Osteocyte (in vitro differentiated cells): Measurements from ENCODE around the gene KDF1. TPM values are rescaled to one million over a fixed set of nuclear protein-coding genes. Genes with fewer than 3 reads are reported as not detected.
"Not testable (repeated sequence)": the region's sequence is repeated elsewhere in the genome, so short reads cannot be mapped to it uniquely, and the experiment has no call there.

Experiments
- DNase-seq: peaks from one replicate; pipeline ENCODE4 v3.0.0; 2021; ENCODE audit warnings: mixed read lengths; ENCODE audit not compliant: unreplicated experiment; ENCODE audit errors: extremely low spot score
- H3K27ac Mint-ChIP-seq: one replicate; pipeline ENCODE4 v1.8.0; 2021; ENCODE audit warnings: mild to moderate bottlenecking, mixed read lengths; ENCODE audit not compliant: unreplicated experiment
- H3K27me3 Mint-ChIP-seq: one replicate; pipeline ENCODE4 v1.8.0; 2021; ENCODE audit warnings: mixed read lengths; ENCODE audit not compliant: unreplicated experiment
- H3K36me3 Mint-ChIP-seq: one replicate; pipeline ENCODE4 v1.8.0; 2021; ENCODE audit warnings: mixed read lengths; ENCODE audit not compliant: unreplicated experiment
- H3K4me1 Mint-ChIP-seq: one replicate; pipeline ENCODE4 v1.8.0; 2021; ENCODE audit warnings: mixed read lengths; ENCODE audit not compliant: unreplicated experiment
- H3K4me3 Mint-ChIP-seq: one replicate; pipeline ENCODE4 v1.8.0; 2021; ENCODE audit warnings: mild to moderate bottlenecking, moderate library complexity, mixed read lengths; ENCODE audit not compliant: unreplicated experiment
- H3K9me3 Mint-ChIP-seq: one replicate; pipeline ENCODE4 v1.8.0; 2021; ENCODE audit warnings: mixed read lengths; ENCODE audit not compliant: unreplicated experiment
- CTCF ChIP-seq: fragments of 200-600 bp; sonication (generic); IDR thresholded peaks from 2 replicates; pipeline ENCODE4 v1.5.0; 2021; ENCODE audit warnings: antibody characterized with exemption, mild to moderate bottlenecking, moderate library complexity
- total RNA-seq: library from RNA; stranded (reverse); gene quantifications from 2 replicates; pipeline ENCODE4 v1.2.1, GENCODE V29; 2021

The KDF1 gene
- total RNA-seq, 1 donor from 2014 or later = not detected

- Mint-ChIP-seq H3K4me1 (no peaks in the 10 kb centered on the region), H3K27me3 (peaks cover 2% of the 10 kb centered on the region), H3K4me3 (no peak overlapping the region), H3K9me3 (no peaks in the 10 kb centered on the region), H3K27ac (no peak overlapping the region), H3K36me3 (peaks cover 16% of the 10 kb centered on the region)
- no peak for TF ChIP-seq CTCF
- no peak for DNase-seq
Measured at GRCh38 chr1:26949926-26950319, 10.3 kb downstream of the KDF1 start.

DNA sequence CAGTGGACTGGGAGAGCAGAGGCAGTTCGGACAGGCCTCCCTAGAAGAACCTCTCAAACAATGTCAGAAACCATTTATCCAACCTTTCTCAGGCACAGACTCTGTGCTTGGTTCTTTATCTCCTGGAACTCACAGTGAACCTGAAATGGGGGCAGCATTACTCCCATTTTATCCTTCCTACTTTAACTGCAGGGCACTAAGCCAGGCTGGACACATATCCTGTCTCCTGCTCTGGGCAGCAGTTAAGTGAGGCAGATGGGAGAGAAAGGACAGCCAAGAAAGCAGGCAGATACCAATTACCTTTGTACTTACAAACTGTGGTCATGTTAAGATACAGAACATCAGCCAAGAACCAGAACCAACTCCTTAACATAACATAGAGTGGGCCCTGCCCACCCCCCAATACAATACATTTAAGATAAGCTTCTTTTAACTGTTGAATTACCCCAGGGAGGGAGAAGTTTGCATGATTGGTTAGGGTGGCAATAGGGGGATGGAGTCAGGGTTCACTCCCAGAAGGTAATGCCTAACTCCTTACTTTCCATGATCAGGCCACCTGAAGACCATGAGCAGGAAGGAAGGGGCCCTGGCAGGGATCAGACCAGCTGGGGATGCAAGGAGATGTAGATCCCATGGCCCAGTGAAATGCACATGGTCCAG, 10.9 kb downstream of the KDF1 start:
- Mint-ChIP-seq H3K36me3 (peaks cover 17% of the 10 kb centered on the region), H3K4me1 (no peaks in the 10 kb centered on the region), H3K4me3 (no peak overlapping the region), H3K9me3 (no peaks in the 10 kb centered on the region), H3K27me3 (peaks cover 2% of the 10 kb centered on the region), H3K27ac (no peak overlapping the region)
- no peak for TF ChIP-seq CTCF
- no peak for DNase-seq

- not testable (repeated sequence) for H3K9me3 Mint-ChIP-seq, DNase-seq, H3K4me1 Mint-ChIP-seq, H3K27me3 Mint-ChIP-seq, H3K27ac Mint-ChIP-seq, H3K4me3 Mint-ChIP-seq
- peaks cover 17% of the 10 kb centered on the region for H3K36me3 Mint-ChIP-seq
Measured at GRCh38 chr1:26948725-26949057, 11.6 kb downstream of the KDF1 start.

GRCh38 chr1:26946270-26946669, 14.0 kb downstream of the KDF1 start:
- peaks cover 30% of the 10 kb centered on the region for H3K36me3 Mint-ChIP-seq
- H3K9me3 Mint-ChIP-seq = no peaks in the 10 kb centered on the region
- H3K27ac Mint-ChIP-seq = no peak overlapping the region
- DNase-seq = no peak
- H3K4me1 Mint-ChIP-seq = no peaks in the 10 kb centered on the region
- H3K4me3 Mint-ChIP-seq = no peak overlapping the region
- H3K27me3 Mint-ChIP-seq = no peaks in the 10 kb centered on the region
- TF ChIP-seq CTCF = no peak

DNA sequence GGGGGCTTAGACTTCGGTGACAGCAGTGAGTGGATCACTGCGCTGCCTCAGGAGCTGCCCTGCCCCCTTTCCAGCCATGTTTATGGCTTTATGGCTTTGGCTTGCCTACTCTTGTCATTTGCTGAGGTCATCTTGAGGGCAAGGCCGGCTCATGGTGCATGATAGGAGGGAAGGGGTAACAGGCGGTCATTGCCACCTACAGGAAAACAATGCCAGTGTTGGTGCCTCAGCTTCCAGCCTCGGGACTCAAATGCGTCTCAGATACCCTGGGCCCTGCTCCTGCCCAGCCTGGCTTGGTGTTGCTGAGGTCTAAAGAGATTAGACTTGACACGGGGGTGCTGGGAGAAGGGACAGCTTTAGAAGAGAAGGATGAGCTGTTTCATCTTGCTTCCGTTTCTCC, 14.5 kb downstream of the KDF1 start:
- DNase-seq = no peak
- H3K27ac Mint-ChIP-seq = no peak overlapping the region
- no peak for TF ChIP-seq CTCF
- peaks cover 32% of the 10 kb centered on the region for H3K36me3 Mint-ChIP-seq
- H3K9me3 Mint-ChIP-seq = no peaks in the 10 kb centered on the region
- H3K4me1 Mint-ChIP-seq = no peaks in the 10 kb centered on the region
- H3K27me3 Mint-ChIP-seq = no peaks in the 10 kb centered on the region
- H3K4me3 Mint-ChIP-seq = no peak overlapping the region

DNA sequence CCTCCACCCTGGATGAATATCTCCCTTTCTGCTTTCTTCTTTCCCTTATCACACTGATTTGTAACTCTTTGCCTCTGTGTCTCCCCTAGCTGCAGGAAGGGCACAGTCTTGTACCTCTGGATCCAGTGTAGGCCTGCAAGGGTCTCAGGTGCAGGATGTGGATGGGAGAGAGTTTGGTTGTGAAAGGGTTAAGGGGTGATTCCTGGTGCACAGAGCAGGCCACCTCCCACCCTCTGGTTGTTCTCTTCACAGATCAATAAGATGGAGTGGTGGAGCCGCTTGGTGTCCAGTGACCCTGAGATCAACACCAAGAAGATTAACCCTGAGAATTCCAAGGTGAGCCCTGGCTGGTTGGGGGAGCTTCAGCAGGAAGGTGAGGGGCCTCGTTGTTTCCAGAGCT, 15.1 kb downstream of the KDF1 start:
- H3K27ac Mint-ChIP-seq = no peak overlapping the region
- DNase-seq = no peak
- no peaks in the 10 kb centered on the region for H3K9me3 Mint-ChIP-seq
- H3K4me1 Mint-ChIP-seq = peaks cover 2% of the 10 kb centered on the region
- TF ChIP-seq CTCF = no peak
- H3K27me3 Mint-ChIP-seq = no peaks in the 10 kb centered on the region
- no peak overlapping the region for H3K4me3 Mint-ChIP-seq
- peaks cover 32% of the 10 kb centered on the region for H3K36me3 Mint-ChIP-seq
